Frontal cortex (tissue), 4 donors: ENCODE measurements around the gene DNMT3A. TPM values are rescaled to one million over a fixed set of nuclear protein-coding genes. Genes with fewer than 3 reads are reported as not detected.
A peak's percentile ranks its signal among the peaks of the same experiment; 100 is the strongest.

Source experiments
- DNase-seq, 2 donors: peaks; one replicate each; pipeline ENCODE4 v3.0.0; 2012; ENCODE audit warnings: low spot score in 2 of 2
- FAIRE-seq: peaks from 2 replicates; lab custom pipeline; 2012; peaks lifted over from hg19 to GRCh38; lab: Jason Lieb, UNC
- total RNA-seq: library from RNA; depleted of rRNA; stranded (reverse); fragments of >200 nt; gene quantifications from one replicate; pipeline ENCODE4 v1.2.3, GENCODE V29; 2014
- donor health status: control.
- donor health status: control.
- donor health status: control.

Gene DNMT3A
- total RNA-seq = 71.3 TPM

- no peak for FAIRE-seq
- DNase-seq = peak; percentile 84 to 93
These were observed at the start of gene DNMT3A for GRCh38 chr2:25341753-25342371. Gene DNMT3A, minus strand, starts transcription at chr2:25341925. Its CDS starts 27,941 bp downstream, at chr2:25313984.

GRCh38 chr2:25389161-25389560 lies 47.4 kb upstream of the DNMT3A start:
- no peak for DNase-seq
- FAIRE-seq = no peak

- FAIRE-seq (no peak), DNase-seq (no peak)
These were observed 46.8 kb upstream of the DNMT3A start for GRCh38 chr2:25388491-25388890.

GRCh38 chr2:25387876-25388449 lies 46.2 kb upstream of the DNMT3A start:
- FAIRE-seq = no peak
- no peak for DNase-seq

GRCh38 chr2:25386971-25387875 lies 45.5 kb upstream of the DNMT3A start:
- no peak for FAIRE-seq
- DNase-seq = no peak

- no peak for FAIRE-seq
- no peak for DNase-seq
These were observed 44.2 kb upstream of the DNMT3A start for GRCh38 chr2:25385910-25386309.

- no peak for DNase-seq
- FAIRE-seq = no peak
These were observed 42.1 kb upstream of the DNMT3A start for GRCh38 chr2:25383806-25384205.

GRCh38 chr2:25381502-25381901 lies 39.8 kb upstream of the DNMT3A start:
- DNase-seq = no peak
- FAIRE-seq = no peak

GRCh38 chr2:25380586-25381375 lies 39.1 kb upstream of the DNMT3A start:
- DNase-seq (no peak), FAIRE-seq (no peak)

- FAIRE-seq (no peak), DNase-seq (no peak)
These were observed 38.3 kb upstream of the DNMT3A start for GRCh38 chr2:25380023-25380422.

- FAIRE-seq (no peak), DNase-seq (no peak)
These were observed 37.8 kb upstream of the DNMT3A start for GRCh38 chr2:25379535-25379934.

GRCh38 chr2:25378731-25379490 lies 37.2 kb upstream of the DNMT3A start:
- FAIRE-seq = no peak
- DNase-seq = no peak

- DNase-seq (no peak), FAIRE-seq (no peak)
These were observed 36.2 kb upstream of the DNMT3A start for GRCh38 chr2:25377822-25378421.

GRCh38 chr2:25376750-25377621 lies 35.3 kb upstream of the DNMT3A start:
- DNase-seq (peak; percentile 81 to 89), FAIRE-seq (no peak)

- no peak for DNase-seq
- no peak for FAIRE-seq
These were observed 34.3 kb upstream of the DNMT3A start for GRCh38 chr2:25375989-25376545.

GRCh38 chr2:25375371-25375988 lies 33.8 kb upstream of the DNMT3A start:
- DNase-seq = no peak
- FAIRE-seq = no peak

GRCh38 chr2:25374827-25375226 lies 33.1 kb upstream of the DNMT3A start:
- DNase-seq (no peak), FAIRE-seq (no peak)
